GM18858 (cell line): Measurements from ENCODE around the gene MAML2.

Experiments used
- ATAC-seq: cut with Tn5 transposase; IDR thresholded peaks from one replicate; pipeline ENCODE4 v1.9.1; 2021; ENCODE audit not compliant: unreplicated experiment

Gene MAML2

GRCh38 chr11:95931916-95932315 is 411.1 kb downstream of the MAML2 start:
- ATAC-seq = no peak

DNA sequence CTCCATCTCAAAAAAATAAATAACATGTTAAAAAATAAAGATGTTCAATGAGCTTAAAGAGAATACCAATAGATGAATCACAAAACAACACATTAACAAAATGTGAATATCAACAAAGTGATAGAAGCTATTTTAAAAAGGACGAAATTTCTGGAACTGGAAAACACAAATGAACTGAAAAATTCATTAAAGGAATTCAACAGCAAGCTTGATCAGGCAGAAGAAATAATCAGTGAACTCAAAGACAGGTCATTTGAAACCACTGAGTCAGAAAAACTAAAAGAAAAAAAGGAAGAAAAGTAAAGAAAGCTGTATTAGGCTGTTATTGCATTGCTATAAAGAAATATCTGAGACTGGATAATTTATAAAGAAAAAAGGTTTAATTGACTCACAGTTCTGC is 412.0 kb downstream of the MAML2 start:
- ATAC-seq = no peak

DNA sequence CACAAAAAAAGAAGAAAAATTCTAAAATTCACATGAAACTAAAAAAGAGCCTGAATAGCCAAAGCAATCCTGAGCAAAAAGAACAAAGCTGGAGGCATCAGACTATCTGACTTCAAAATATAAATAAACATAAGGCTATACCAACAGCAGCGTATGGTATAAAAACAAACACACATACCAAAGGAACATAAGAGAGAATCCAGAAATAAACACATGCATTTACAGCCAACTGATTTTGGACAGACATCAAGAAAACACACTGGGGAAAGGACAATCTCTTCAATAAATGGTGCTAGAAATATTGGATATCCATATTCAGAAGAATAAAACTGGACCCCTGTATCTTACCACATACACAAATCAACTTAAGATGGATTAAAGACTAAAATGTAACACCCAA is 416.3 kb downstream of the MAML2 start:
- no peak for ATAC-seq
